ENCODE data around the gene FAIM. TPM values are rescaled to one million over a fixed set of nuclear protein-coding genes. Genes with fewer than 3 reads are reported as not detected.

The FAIM gene
- total RNA-seq, 1 experiment from 2014 or later, result 29.2 TPM

GRCh38 chr3:138681463-138682220 is 73.1 kb downstream of the FAIM start:
- Histone ChIP-seq H3K9me2 (replicated peaks; ENCODE audit: low read length) (no peaks in the 10 kb centered on the region), H3K4me3 (ENCODE audit: low read length) (no peak overlapping the region), H3F3A (ENCODE audit: low read length, unreplicated experiment) (no peaks in the 10 kb centered on the region), H3K4me2 (ENCODE audit: low read length) (no peak overlapping the region), H3K9me3 (ENCODE audit: low read length) (no peaks in the 10 kb centered on the region; the same call in 1 of the 2 replicates), H4K20me1 (ENCODE audit: low read length) (no peaks in the 10 kb centered on the region), H3K36me3 (ENCODE audit: low read depth, low read length) (peaks cover 2% of the 10 kb centered on the region), H3K27ac (ENCODE audit: low read length) (no peak overlapping the region), H3K27me3 (ENCODE audit: low read length) (no peaks in the 10 kb centered on the region), H3K79me2 (ENCODE audit: low read length) (no peaks in the 10 kb centered on the region), H3K4me1 (ENCODE audit: insufficient read depth, low read length) (peaks cover 4% of the 10 kb centered on the region), H3K9ac (ENCODE audit: low read length) (no peak overlapping the region), H2AFZ (ENCODE audit: low read length) (no peak overlapping the region)
- POLR2A ChIA-PET (ENCODE audit: unreplicated experiment), result no interaction called here
- BruUV-seq (replicated peaks), result no TSS peak
- ATAC-seq (no peak), DNase-seq (no peak)
- CTCF ChIA-PET, result no interaction called here
- intact Hi-C loops (cut with micrococcal nuclease), result loop anchor here (2.0 kb wide), 1 partner anchor 61 kb away; no protein-coding TSS in a partner anchor
- TF ChIP-seq EZH2 (IDR thresholded peaks at IDR 0.05; ENCODE audit: low read length, unreplicated experiment) (no peak), EZH2phosphoT487 (IDR thresholded peaks at IDR 0.05; ENCODE audit: borderline replicate concordance, low read length) (no peak), CTCF (conservative IDR thresholded peaks at IDR 0.05; ENCODE audit: low read depth, low read length) (no peak)

- CTCF ChIA-PET, result no interaction called here
- no peaks in the 10 kb centered on the region for H3K79me2 ChIP-seq (ENCODE audit: low read length)
- no peak overlapping the region for H3K4me3 ChIP-seq (ENCODE audit: low read length)
- peaks cover 14% of the 10 kb centered on the region for H3K4me1 ChIP-seq (ENCODE audit: insufficient read depth, low read length)
- no peak overlapping the region for H3K9ac ChIP-seq (ENCODE audit: low read length)
- H2AFZ ChIP-seq (ENCODE audit: low read length), result no peak overlapping the region
- no peaks in the 10 kb centered on the region for H3K9me2 ChIP-seq (replicated peaks; ENCODE audit: low read length)
- no peaks in the 10 kb centered on the region for H3F3A ChIP-seq (ENCODE audit: low read length, unreplicated experiment)
- no peaks in the 10 kb centered on the region for H3K36me3 ChIP-seq (ENCODE audit: low read depth, low read length)
- H3K9me3 ChIP-seq (ENCODE audit: low read length), result no peaks in the 10 kb centered on the region
- intact Hi-C loops (cut with micrococcal nuclease), result loop anchor here (2.0 kb wide), 1 partner anchor 62 kb away; no protein-coding TSS in a partner anchor
- H3K27ac ChIP-seq (ENCODE audit: low read length), result no peak overlapping the region
- no peak overlapping the region for H3K4me2 ChIP-seq (ENCODE audit: low read length)
- POLR2A ChIA-PET (ENCODE audit: unreplicated experiment), result no interaction called here
- BruUV-seq (replicated peaks), result no TSS peak
- TF ChIP-seq EZH2 (IDR thresholded peaks at IDR 0.05; ENCODE audit: low read length, unreplicated experiment), result no peak
- TF ChIP-seq CTCF (conservative IDR thresholded peaks at IDR 0.05; ENCODE audit: low read depth, low read length), result no peak
- no peak for TF ChIP-seq EZH2phosphoT487 (IDR thresholded peaks at IDR 0.05; ENCODE audit: borderline replicate concordance, low read length)
- no peaks in the 10 kb centered on the region for H3K27me3 ChIP-seq (ENCODE audit: low read length)
- ATAC-seq (no peak), DNase-seq (no peak)
- H4K20me1 ChIP-seq (ENCODE audit: low read length), result no peaks in the 10 kb centered on the region
Observed at GRCh38 chr3:138682648-138683047, 74.1 kb downstream of the FAIM start.

Other genes starting within 250 kb of the FAIM start
- gene ESYT3, start 174.2 kb upstream of the FAIM start, total RNA-seq (2014; rRNA removed), result 1.6 TPM in 2 replicates
- 11.3 and 16.7 TPM in 2 replicates for gene CEP70, start 14.5 kb upstream of the FAIM start, total RNA-seq (2014; rRNA removed)
- gene PIK3CB, start 226.2 kb downstream of the FAIM start, total RNA-seq (2014; rRNA removed), result 8.3 and 15.7 TPM in 2 replicates